GM18526 (cell line): ENCODE data around the gene ATRN.

Experiments
- POLR2A ChIP-seq: IDR thresholded peaks from 3 replicates; pipeline ENCODE4 v1.6.1; 2011; ENCODE audit not compliant: insufficient read length; ENCODE audit errors: extremely low read depth

ATRN gene

GRCh38 chr20:3697588-3698305, 226.9 kb downstream of the ATRN start:
- TF ChIP-seq POLR2A: no peak

DNA sequence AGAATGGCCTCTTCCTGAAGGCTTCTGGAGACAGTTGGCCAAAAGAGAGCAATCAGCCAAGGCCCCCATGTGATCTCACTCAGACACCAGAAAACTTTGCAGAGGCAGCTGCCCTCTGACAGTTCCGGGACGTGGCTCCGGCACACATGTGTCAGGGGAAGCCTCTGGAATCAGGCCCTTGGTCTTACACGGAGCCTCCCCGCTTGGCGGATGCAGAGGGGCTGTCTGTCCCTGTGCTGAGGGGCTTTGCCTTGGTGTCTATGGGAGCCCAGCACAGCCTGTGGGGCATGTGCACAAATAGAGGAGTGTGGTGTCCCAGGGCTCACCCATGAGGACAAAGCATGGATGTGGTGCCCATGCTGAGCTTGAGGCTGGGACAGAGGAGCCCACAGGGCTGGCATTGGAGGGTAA, 227.8 kb downstream of the ATRN start:
- no peak for TF ChIP-seq POLR2A

- no peak for TF ChIP-seq POLR2A
These were observed 228.2 kb downstream of the ATRN start for GRCh38 chr20:3699037-3699436.
